Measurements from ENCODE around the gene HBEGF. TPM values are rescaled to one million over a fixed set of nuclear protein-coding genes. Genes with fewer than 3 reads are reported as not detected.
A peak's percentile ranks its signal among the peaks of the same experiment; 100 is the strongest.

Gene HBEGF
- total and polyA plus RNA-seq, 2 donors (not counting 1 experiment from before 2014, with no cell fraction given), result 0.89 to 2.4 TPM

GRCh38 chr5:140296289-140296688 is 50.1 kb downstream of the HBEGF start:
- Histone ChIP-seq H3K9me3 (ENCODE audit: control extremely low read depth in 1 of 3, control insufficient read depth in 2 of 3, insufficient read depth in 1 of 3, low read length in 2 of 3) (no peaks in the 10 kb centered on the region), H3K4me3 (ENCODE audit: control extremely low read depth in 1 of 5, extremely low read depth in 1 of 5, insufficient read depth in 1 of 5, low read depth in 2 of 5, low read length in 4 of 5) (no peak overlapping the region), H3K27me3 (replicated peaks in 1 of 4; ENCODE audit: control extremely low read depth in 1 of 4, control insufficient read depth in 3 of 4, insufficient read depth in 4 of 4, low read length in 3 of 4) (no peaks in the 10 kb centered on the region), H3K79me2 (ENCODE audit: control insufficient read depth, insufficient read depth, low read length) (peaks cover 73% of the 10 kb centered on the region), H3K36me3 (replicated peaks in 1 of 2; ENCODE audit: control extremely low read depth in 1 of 2, control insufficient read depth in 1 of 2, extremely low read depth in 1 of 2, insufficient read depth in 2 of 2, low read length in 1 of 2) (peaks cover 4 to 5% of the 10 kb centered on the region in 2 experiments), H3K9ac (ENCODE audit: low read length) (no peak overlapping the region), H3K4me1 (ENCODE audit: control insufficient read depth in 2 of 2, insufficient read depth in 2 of 2, low read length in 2 of 2) (peaks cover 0 to 10% of the 10 kb centered on the region in 2 donors), H3K27ac (ENCODE audit: low read length in 2 of 2) (no peak overlapping the region), H3K4me2 (replicated peaks; ENCODE audit: low read depth, low read length, poor library complexity, severe bottlenecking) (no peak overlapping the region), H2AFZ (ENCODE audit: insufficient read depth, low read depth, low read length, poor library complexity, severe bottlenecking) (no peak overlapping the region), H4K20me1 (ENCODE audit: control insufficient read depth, insufficient read depth, low read length, poor library complexity, severe bottlenecking) (no peaks in the 10 kb centered on the region)
- ChIA-PET POLR2A (no interaction called here), CTCF (no interaction called here)
- TF ChIP-seq CTCF (IDR thresholded peaks at IDR 0.05) (no peak), EZH2 (IDR thresholded peaks at IDR 0.05; ENCODE audit: borderline replicate concordance, insufficient read depth, low read depth, low read length, poor library complexity, severe bottlenecking) (no peak)
- Mint-ChIP-seq H3K4me1 (peaks cover 24% of the 10 kb centered on the region), H3K4me3 (no peak overlapping the region), H3K9me3 (ENCODE audit: insufficient read depth) (no peaks in the 10 kb centered on the region), H3K27me3 (no peaks in the 10 kb centered on the region), H3K27ac (no peak overlapping the region)
- intact Hi-C loops (cut with micrococcal nuclease), result no loop called here
- 100% methylated on average over 1 of the region's 3 CpGs for WGBS (ENCODE audit: insufficient coverage)
- no peak for ATAC-seq (ENCODE audit: low read depth)
- DNase-seq, result no peak

- H3K79me2 ChIP-seq (ENCODE audit: control insufficient read depth, insufficient read depth, low read length), result peaks cover 73% of the 10 kb centered on the region
- no CpG with 5 or more reads among the region's 1 CpG for WGBS (ENCODE audit: insufficient coverage)
- intact Hi-C loops (cut with micrococcal nuclease), result no loop called here
- Mint-ChIP-seq H3K4me1 (peaks cover 24% of the 10 kb centered on the region), H3K4me3 (no peak overlapping the region), H3K9me3 (ENCODE audit: insufficient read depth) (no peaks in the 10 kb centered on the region), H3K27ac (peak overlapping the region; percentile 32), H3K27me3 (no peaks in the 10 kb centered on the region)
- H3K36me3 ChIP-seq (replicated peaks in 1 of 2; ENCODE audit: control extremely low read depth in 1 of 2, control insufficient read depth in 1 of 2, extremely low read depth in 1 of 2, insufficient read depth in 2 of 2, low read length in 1 of 2), result peaks cover 4 to 5% of the 10 kb centered on the region in 2 experiments
- no peaks in the 10 kb centered on the region for H3K27me3 ChIP-seq (replicated peaks in 1 of 4; ENCODE audit: control extremely low read depth in 1 of 4, control insufficient read depth in 3 of 4, insufficient read depth in 4 of 4, low read length in 3 of 4)
- POLR2A ChIA-PET, result interaction anchor here (0.5 kb wide), 1 partner anchor 30 kb away, joined by 4 read pairs; no protein-coding TSS in a partner anchor
- H3K4me3 ChIP-seq (ENCODE audit: control extremely low read depth in 1 of 5, extremely low read depth in 1 of 5, insufficient read depth in 1 of 5, low read depth in 2 of 5, low read length in 4 of 5), result no peak overlapping the region
- peaks cover 0 to 10% of the 10 kb centered on the region in 2 donors for H3K4me1 ChIP-seq (ENCODE audit: control insufficient read depth in 2 of 2, insufficient read depth in 2 of 2, low read length in 2 of 2)
- H3K4me2 ChIP-seq (replicated peaks; ENCODE audit: low read depth, low read length, poor library complexity, severe bottlenecking), result no peak overlapping the region
- H3K9me3 ChIP-seq (ENCODE audit: control extremely low read depth in 1 of 3, control insufficient read depth in 2 of 3, insufficient read depth in 1 of 3, low read length in 2 of 3), result no peaks in the 10 kb centered on the region
- no peaks in the 10 kb centered on the region for H4K20me1 ChIP-seq (ENCODE audit: control insufficient read depth, insufficient read depth, low read length, poor library complexity, severe bottlenecking)
- TF ChIP-seq EZH2 (IDR thresholded peaks at IDR 0.05; ENCODE audit: borderline replicate concordance, insufficient read depth, low read depth, low read length, poor library complexity, severe bottlenecking), result no peak
- TF ChIP-seq CTCF (IDR thresholded peaks at IDR 0.05), result no peak
- ATAC-seq (ENCODE audit: low read depth), result no peak
- H3K27ac ChIP-seq (ENCODE audit: low read length in 2 of 2), result no peak overlapping the region
- no peak overlapping the region for H3K9ac ChIP-seq (ENCODE audit: low read length)
- CTCF ChIA-PET, result no interaction called here
- H2AFZ ChIP-seq (ENCODE audit: insufficient read depth, low read depth, low read length, poor library complexity, severe bottlenecking), result no peak overlapping the region
- DNase-seq, result peak; percentile 13
Observed at GRCh38 chr5:140295414-140295813, 51.0 kb downstream of the HBEGF start.

Measured in B cell (primary cell).